ENCODE measurements around the gene COL20A1.
"Not testable (repeated sequence)": the region's sequence is repeated elsewhere in the genome, so short reads cannot be mapped to it uniquely, and the experiment has no call there.

The COL20A1 gene

GRCh38 chr20:63322146-63322932 lies 29.4 kb downstream of the COL20A1 start:
- no peak for DNase-seq

GRCh38 chr20:63322933-63323273 lies 29.9 kb downstream of the COL20A1 start:
- no peak for DNase-seq

- DNase-seq, result no peak
Observed at GRCh38 chr20:63323357-63323981, 30.5 kb downstream of the COL20A1 start.

- no peak for DNase-seq
Observed at GRCh38 chr20:63325021-63325471, 32.1 kb downstream of the COL20A1 start.

GRCh38 chr20:63325554-63326313 lies 32.7 kb downstream of the COL20A1 start:
- DNase-seq, result no peak

GRCh38 chr20:63326314-63327230 lies 33.6 kb downstream of the COL20A1 start:
- peak; percentile 21 for DNase-seq

GRCh38 chr20:63327231-63327745 lies 34.3 kb downstream of the COL20A1 start:
- DNase-seq, result no peak

GRCh38 chr20:63328026-63328700 lies 35.2 kb downstream of the COL20A1 start:
- no peak for DNase-seq

GRCh38 chr20:63328718-63329275 lies 35.8 kb downstream of the COL20A1 start:
- no peak for DNase-seq

GRCh38 chr20:63329331-63330083 lies 36.5 kb downstream of the COL20A1 start:
- no peak for DNase-seq

GRCh38 chr20:63330084-63330760 lies 37.2 kb downstream of the COL20A1 start:
- DNase-seq, result no peak

- no peak for DNase-seq
Observed at GRCh38 chr20:63330940-63331339, 38.0 kb downstream of the COL20A1 start.

- no peak for DNase-seq
Observed at GRCh38 chr20:63331741-63332400, 38.9 kb downstream of the COL20A1 start.

GRCh38 chr20:63332488-63333240 lies 39.7 kb downstream of the COL20A1 start:
- no peak for DNase-seq

- DNase-seq, result no peak
Observed at GRCh38 chr20:63333241-63333836, 40.4 kb downstream of the COL20A1 start.

GRCh38 chr20:63334356-63334755 lies 41.4 kb downstream of the COL20A1 start:
- no peak for DNase-seq

GRCh38 chr20:63335060-63335459 lies 42.1 kb downstream of the COL20A1 start:
- not testable (repeated sequence) for DNase-seq

GRCh38 chr20:63335711-63336110 lies 42.7 kb downstream of the COL20A1 start:
- no peak for DNase-seq
